HepG2 (cell line): ENCODE data around the gene HBE1. TPM values are rescaled to one million over a fixed set of nuclear protein-coding genes. Genes with fewer than 3 reads are reported as not detected.

Source experiments
- ATAC-seq: fragments of 200-7000 bp; cut with Tn5 transposase; 3 replicates; pipeline ENCODE4 v1.9.1; 2020; ENCODE audit warnings: mild to moderate bottlenecking, moderate library complexity
- BruUV-seq: library from RNA; stranded (reverse); fragments of 400-500 nt; replicated peaks from 2 replicates; lab custom pipeline; 2021; lab: Mats Ljungman, UMichigan
- CTCF ChIA-PET: fragments of 300-600 bp; formaldehyde crosslinking; extraction: SDS; loops from one replicate; lab custom pipeline; 2021; ENCODE audit warnings: low total read pairs, inconsistent platforms, low intra/inter-chr PET ratio; lab: Yijun Ruan, JAX
- POLR2A ChIA-PET: fragments of 350-600 bp; sonication (Branson Sonifier 250); formaldehyde crosslinking; loops from one replicate; lab custom pipeline; 2020; ENCODE audit warnings: antibody characterized with exemption, inconsistent platforms; lab: Yijun Ruan, JAX
- DNase-seq: peaks from one replicate; pipeline ENCODE4 v3.0.0-alpha.2; 2015; ENCODE audit warnings: low spot score
- FAIRE-seq: peaks from 3 replicates; lab custom pipeline; 2011; peaks lifted over from hg19 to GRCh38; lab: Jason Lieb, UNC
- H2AFZ ChIP-seq: one replicate; pipeline ENCODE4 v1.6.1; 2011; ENCODE audit warnings: low read length, inconsistent platforms
- H3K27ac ChIP-seq: fragments of 300-600 bp; 3 replicates; pipeline ENCODE4 v1.8.0; 2011; ENCODE audit warnings: mixed run types, mild to moderate bottlenecking, mixed read lengths, low read length, inconsistent platforms; ENCODE audit not compliant: insufficient read depth; ENCODE audit errors: extremely low read length
- H3K27me3 ChIP-seq, 2 experiments: fragments of 200-600 bp in 1 of 2; 2 replicates in 1 of 2; 3 replicates in 1 of 2; pipeline versions ENCODE4 v1.6.0 to v1.8.0; 2011; ENCODE audit warnings: low read length in 2 of 2, mild to moderate bottlenecking in 2 of 2, moderate library complexity in 2 of 2, inconsistent platforms in 1 of 2; ENCODE audit not compliant: insufficient read depth in 2 of 2, control insufficient read depth in 1 of 2
- H3K36me3 ChIP-seq, 2 experiments: fragments of 200-600 bp in 1 of 2; replicated peaks in 1 of 2; 2 replicates in 1 of 2; 3 replicates in 1 of 2; pipeline versions ENCODE4 v1.5.1 to v1.8.0; 2011; ENCODE audit warnings: low read length in 2 of 2, inconsistent platforms in 1 of 2; ENCODE audit not compliant: insufficient read depth in 2 of 2, control insufficient read depth in 1 of 2
- H3K4me1 ChIP-seq: 2 replicates; pipeline ENCODE4 v1.5.1; 2012; ENCODE audit warnings: low read length, inconsistent platforms; ENCODE audit not compliant: insufficient read depth
- H3K4me2 ChIP-seq: 2 replicates; pipeline ENCODE4 v1.6.0; 2011; ENCODE audit warnings: low read depth, low read length, inconsistent platforms
- H3K4me3 ChIP-seq, 3 experiments: fragments of 200-600 bp in 1 of 3; sonication (generic), shearing (Covaris generic) in 1 of 3; replicated peaks in 1 of 3; 2 replicates each; pipeline ENCODE4 v1.5.1; 2011 to 2016; ENCODE audit warnings: low read length in 3 of 3, inconsistent platforms in 2 of 3, low read depth in 2 of 3, mild to moderate bottlenecking in 2 of 3, control low read depth in 1 of 3, mixed read lengths in 1 of 3; ENCODE audit not compliant: insufficient read depth in 1 of 3
- H3K79me2 ChIP-seq: one replicate; pipeline ENCODE4 v1.6.1; 2011; ENCODE audit warnings: low read length, inconsistent platforms; ENCODE audit not compliant: insufficient read depth
- H3K9ac ChIP-seq: 2 replicates; pipeline ENCODE4 v1.6.0; 2011; ENCODE audit warnings: mild to moderate bottlenecking, low read depth, low read length, inconsistent platforms; ENCODE audit not compliant: insufficient read depth
- H3K9me3 ChIP-seq: 2 replicates; pipeline ENCODE4 v1.5.1; 2012; ENCODE audit warnings: mild to moderate bottlenecking, low read length
- H4K20me1 ChIP-seq: 2 replicates; pipeline ENCODE4 v1.6.0; 2011; ENCODE audit warnings: inconsistent platforms, mild to moderate bottlenecking, low read length, moderate library complexity; ENCODE audit not compliant: insufficient read depth
- ELF3 ChIP-seq: IDR thresholded peaks from 2 replicates; pipeline ENCODE4 v1.6.1; 2016; ENCODE audit warnings: missing genetic modification reagents, missing compliant biosample characterization
- FOXK1 ChIP-seq: sonication (generic); formaldehyde crosslinking; IDR thresholded peaks from 2 replicates; pipeline ENCODE4 v1.4.0; 2020; ENCODE audit warnings: low read depth, missing genetic modification reagents, borderline replicate concordance
- GATA4 ChIP-seq: sonication (generic); IDR thresholded peaks from 2 replicates; pipeline ENCODE4 v1.6.1; 2016; ENCODE audit warnings: antibody characterized with exemption, low read depth, borderline replicate concordance
- MEIS1 ChIP-seq: sonication (generic); formaldehyde crosslinking; IDR thresholded peaks from 2 replicates; pipeline ENCODE4 v1.9.0; 2021; ENCODE audit warnings: mild to moderate bottlenecking, missing genetic modification reagents, moderate library complexity, borderline replicate concordance
- SP5 ChIP-seq: IDR thresholded peaks from 2 replicates; pipeline ENCODE4 v1.6.1; 2016; ENCODE audit warnings: low read depth, borderline replicate concordance
- ZBTB7B ChIP-seq: sonication (generic); formaldehyde crosslinking; IDR thresholded peaks from 2 replicates; pipeline ENCODE4 v1.4.0; 2020; ENCODE audit warnings: missing genetic modification reagents
- ZNF17 ChIP-seq: sonication (generic); formaldehyde crosslinking; IDR thresholded peaks from 2 replicates; pipeline ENCODE4 v1.5.0; 2020; ENCODE audit warnings: mild to moderate bottlenecking, missing genetic modification reagents
- ZNF337 ChIP-seq: sonication (generic); formaldehyde crosslinking; IDR thresholded peaks from 2 replicates; pipeline ENCODE4 v1.5.1; 2020; ENCODE audit warnings: missing genetic modification reagents, low read depth, mild to moderate bottlenecking, borderline replicate concordance
- ZNF605 ChIP-seq: sonication (generic); formaldehyde crosslinking; IDR thresholded peaks from 2 replicates; pipeline ENCODE4 v1.8.0; 2022; ENCODE audit warnings: mild to moderate bottlenecking, missing genetic modification reagents
- ZNF737 ChIP-seq: sonication (generic); formaldehyde crosslinking; IDR thresholded peaks from 2 replicates; pipeline ENCODE4 v1.5.0; 2020; ENCODE audit warnings: missing genetic modification reagents, mild to moderate bottlenecking, borderline replicate concordance
- ZNF766 ChIP-seq: sonication (generic); formaldehyde crosslinking; IDR thresholded peaks from 2 replicates; pipeline ENCODE4 v1.5.0; 2020; ENCODE audit warnings: missing genetic modification reagents, borderline replicate concordance
- ZNF781 ChIP-seq: sonication (generic); formaldehyde crosslinking; IDR thresholded peaks from 2 replicates; pipeline ENCODE4 v1.5.1; 2020; ENCODE audit warnings: borderline replicate concordance, mild to moderate bottlenecking, missing genetic modification reagents; ENCODE audit errors: not compliant biosample characterization
- ZNF792 ChIP-seq: IDR thresholded peaks from 2 replicates; pipeline ENCODE4 v1.6.1; 2016
- WGBS: methylation state at CpG from one replicate; pipeline ENCODE4 v1.1.6; 2017; ENCODE audit warnings: low lambda C conversion rate; 5-methylcytosine and 5-hydroxymethylcytosine counted together
- in situ Hi-C: cut with HindIII; loops from 2 replicates; pipeline ENCODE4 v1.10.0; 2017; ENCODE audit warnings: low pct_unique_long_range_greater_than_20kb; ENCODE audit not compliant: extremely low pct_ligation_motif_present
- intact Hi-C: fragments of 100-400 bp; cut with micrococcal nuclease; formaldehyde crosslinking; loops from one replicate; pipeline ENCODE4 v1.10.0; 2022; ENCODE audit not compliant: unreplicated experiment
- polyA plus RNA-seq, 8 experiments: library from polyadenylated mRNA; depleted of rRNA in 3 of 8; stranded (reverse) in 7 of 8; unstranded in 1 of 8; fragments of >200 nt; fragmentation: Illumina TruSeq in 4 of 8; extraction: Trizol in 4 of 8; gene quantifications; 2 replicates each; pipeline versions ENCODE4 v1.2.1 to v1.2.3, GENCODE V29; 2011 to 2016; ENCODE audit warnings: low read depth in 4 of 8, missing spikeins in 1 of 8, mixed read lengths in 1 of 8; ENCODE audit not compliant: insufficient read depth in 1 of 8
- total RNA-seq, 5 experiments: library from RNA; depleted of rRNA; stranded (reverse); fragments of >200 nt; fragmentation: Illumina TruSeq; extraction: Trizol; gene quantifications; 2 replicates each; pipeline ENCODE4 v1.2.3, GENCODE V29; 2016; ENCODE audit warnings: low read depth in 1 of 5
- TF ChIP-seq, protein P1 (sequence below): sonication (generic); formaldehyde crosslinking; IDR thresholded peaks from 2 replicates; pipeline ENCODE4 v1.5.1; 2020; ENCODE audit warnings: missing genetic modification reagents, mild to moderate bottlenecking, borderline replicate concordance
- TF ChIP-seq, protein P2 (sequence below), 2 experiments: sonication (generic) in 1 of 2; formaldehyde crosslinking in 1 of 2; IDR thresholded peaks; 2 replicates each; pipeline versions ENCODE4 v1.6.1 to v1.9.0; 2014 to 2022; ENCODE audit warnings: antibody characterized with exemption in 1 of 2, borderline replicate concordance in 1 of 2, inconsistent platforms in 1 of 2, low read depth in 1 of 2, missing genetic modification reagents in 1 of 2

The HBE1 gene
- total and polyA plus RNA-seq, 2 of the 13 experiments (the other 11 are each of a cell fraction or from before 2014, with no cell fraction given) = 0.24 to 0.35 TPM

DNA sequence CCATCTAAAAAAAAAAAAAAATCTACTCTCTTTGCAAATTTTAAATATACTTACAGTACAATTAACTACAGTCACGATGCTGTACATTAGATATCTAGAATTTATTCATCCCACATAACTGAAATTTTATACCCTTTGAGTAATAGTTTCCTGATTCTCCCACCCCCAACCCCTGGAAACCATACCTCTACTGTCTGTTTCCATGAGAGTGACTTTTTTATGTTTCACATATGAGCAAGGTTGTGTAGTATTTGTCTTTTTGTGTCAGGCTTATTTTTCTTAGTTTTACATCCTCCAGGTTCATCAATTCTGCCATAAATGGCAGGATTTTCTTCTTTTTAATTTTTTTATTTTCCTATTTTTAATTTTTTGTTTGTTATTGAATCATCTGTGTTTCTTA, 46.1 kb downstream of the HBE1 start (continued):
- no peak for TF ChIP-seq FOXK1 (CRISPR knock-in tag)
- TF ChIP-seq ZNF781 (CRISPR knock-in tag) = no peak
- TF ChIP-seq ELF3 = no peak
- TF ChIP-seq MEIS1 (CRISPR knock-in tag) = no peak

DNA sequence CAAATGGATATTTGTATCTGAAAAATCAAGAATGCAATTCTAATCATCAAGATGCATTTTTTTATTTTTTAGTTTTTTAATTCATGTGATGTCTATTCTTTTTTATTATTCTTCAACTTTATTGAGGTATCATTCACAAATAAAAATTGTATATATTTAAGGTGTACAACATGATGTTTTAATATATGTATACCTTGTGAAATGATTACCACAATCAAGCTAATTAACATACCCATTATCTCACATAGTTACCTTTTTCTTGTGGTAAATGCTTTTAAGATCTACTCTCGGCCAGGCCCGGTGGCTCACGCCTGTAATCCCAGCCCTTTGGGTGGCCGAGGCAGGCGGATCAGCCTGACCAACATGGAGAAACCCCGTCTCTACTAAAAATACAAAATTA, 46.6 kb downstream of the HBE1 start:
- ATAC-seq = no peak
- Histone ChIP-seq H3K9ac (no peak overlapping the region), H3K4me2 (no peak overlapping the region), H3K36me3 (no peaks in the 10 kb centered on the region), H4K20me1 (no peaks in the 10 kb centered on the region), H3K27ac (no peak overlapping the region), H3K4me1 (no peaks in the 10 kb centered on the region), H3K27me3 (peaks cover 0 to 3% of the 10 kb centered on the region in 2 experiments; a peak in 1 of 5 replicates), H2AFZ (no peak overlapping the region), H3K79me2 (no peaks in the 10 kb centered on the region), H3K9me3 (no peaks in the 10 kb centered on the region), H3K4me3 (no peak overlapping the region)
- DNase-seq = no peak
- WGBS = 5% methylated on average over 6 of the region's 6 CpGs
- ChIA-PET CTCF (no interaction called here), POLR2A (no interaction called here)
- no TSS peak for BruUV-seq
- no peak for FAIRE-seq
- in situ Hi-C loops = no loop called here
- intact Hi-C loops = no loop called here
- no peak for TF ChIP-seq ZNF17 (CRISPR knock-in tag)
- TF ChIP-seq ZNF337 (CRISPR knock-in tag) = no peak
- no peak for TF ChIP-seq ZNF766
- no peak for TF ChIP-seq ZNF605
- TF ChIP-seq ZNF737 (CRISPR knock-in tag) = no peak
- TF ChIP-seq, protein P1, sequence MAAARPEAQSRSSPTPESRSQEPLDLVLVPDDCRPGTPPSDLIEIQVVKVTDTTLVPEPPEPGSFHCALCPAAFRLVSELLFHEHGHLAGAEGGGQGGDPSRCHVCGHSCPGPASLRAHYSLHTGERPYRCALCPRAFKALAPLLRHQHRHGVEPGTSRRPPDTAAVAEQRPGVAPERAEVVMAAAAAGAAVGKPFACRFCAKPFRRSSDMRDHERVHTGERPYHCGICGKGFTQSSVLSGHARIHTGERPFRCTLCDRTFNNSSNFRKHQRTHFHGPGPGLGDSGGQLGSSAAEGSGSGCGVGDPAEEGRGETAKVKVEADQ (CRISPR knock-in tag) = no peak
- no peak for TF ChIP-seq GATA4
- no peak for TF ChIP-seq ZNF792
- TF ChIP-seq ZBTB7B (CRISPR knock-in tag) = no peak
- TF ChIP-seq, protein P2, sequence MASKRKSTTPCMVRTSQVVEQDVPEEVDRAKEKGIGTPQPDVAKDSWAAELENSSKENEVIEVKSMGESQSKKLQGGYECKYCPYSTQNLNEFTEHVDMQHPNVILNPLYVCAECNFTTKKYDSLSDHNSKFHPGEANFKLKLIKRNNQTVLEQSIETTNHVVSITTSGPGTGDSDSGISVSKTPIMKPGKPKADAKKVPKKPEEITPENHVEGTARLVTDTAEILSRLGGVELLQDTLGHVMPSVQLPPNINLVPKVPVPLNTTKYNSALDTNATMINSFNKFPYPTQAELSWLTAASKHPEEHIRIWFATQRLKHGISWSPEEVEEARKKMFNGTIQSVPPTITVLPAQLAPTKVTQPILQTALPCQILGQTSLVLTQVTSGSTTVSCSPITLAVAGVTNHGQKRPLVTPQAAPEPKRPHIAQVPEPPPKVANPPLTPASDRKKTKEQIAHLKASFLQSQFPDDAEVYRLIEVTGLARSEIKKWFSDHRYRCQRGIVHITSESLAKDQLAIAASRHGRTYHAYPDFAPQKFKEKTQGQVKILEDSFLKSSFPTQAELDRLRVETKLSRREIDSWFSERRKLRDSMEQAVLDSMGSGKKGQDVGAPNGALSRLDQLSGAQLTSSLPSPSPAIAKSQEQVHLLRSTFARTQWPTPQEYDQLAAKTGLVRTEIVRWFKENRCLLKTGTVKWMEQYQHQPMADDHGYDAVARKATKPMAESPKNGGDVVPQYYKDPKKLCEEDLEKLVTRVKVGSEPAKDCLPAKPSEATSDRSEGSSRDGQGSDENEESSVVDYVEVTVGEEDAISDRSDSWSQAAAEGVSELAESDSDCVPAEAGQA (IDR thresholded peaks at IDR 0.05; ENCODE audit: low read depth) = no peak
- TF ChIP-seq, protein P2 (CRISPR knock-in tag; IDR thresholded peaks at IDR 0.05; ENCODE audit: borderline replicate concordance) = no peak
- TF ChIP-seq SP5 (CRISPR knock-in tag) = no peak
